Smooth muscle cell (in vitro differentiated cells): ENCODE data around the gene CLCN6. TPM values are rescaled to one million over a fixed set of nuclear protein-coding genes. Genes with fewer than 3 reads are reported as not detected.

Source experiments
- DNase-seq: peaks from one replicate; lab custom pipeline; 2025; ENCODE audit not compliant: unreplicated experiment; lab: John Stamatoyannopoulos, UW
- H2AFZ ChIP-seq: fragments of 200-600 bp; sonication (generic); 2 replicates; pipeline ENCODE4 v1.6.0; 2016; ENCODE audit warnings: antibody characterized with exemption, low read depth, mild to moderate bottlenecking
- H3F3A ChIP-seq: fragments of 200-600 bp; sonication (generic); 2 replicates; pipeline ENCODE4 v1.6.0; 2017; ENCODE audit warnings: antibody characterized with exemption, low read depth
- H3K27ac ChIP-seq: fragments of 200-600 bp; sonication (generic); 2 replicates; pipeline ENCODE4 v1.5.1; 2016; ENCODE audit warnings: low read depth, mild to moderate bottlenecking
- H3K27me3 ChIP-seq: fragments of 200-600 bp; sonication (generic); 2 replicates; pipeline ENCODE4 v1.6.1; 2016; ENCODE audit warnings: low read depth, mild to moderate bottlenecking
- H3K36me3 ChIP-seq: fragments of 200-600 bp; sonication (generic); 2 replicates; pipeline ENCODE4 v1.5.1; 2016; ENCODE audit warnings: low read depth
- H3K4me1 ChIP-seq: fragments of 200-600 bp; sonication (generic); 2 replicates; pipeline ENCODE4 v1.5.1; 2016; ENCODE audit warnings: low read depth
- H3K4me2 ChIP-seq: fragments of 200-600 bp; sonication (generic); 2 replicates; pipeline ENCODE4 v1.6.0; 2016; ENCODE audit warnings: mild to moderate bottlenecking
- H3K4me3 ChIP-seq: fragments of 200-600 bp; sonication (generic); 2 replicates; pipeline ENCODE4 v1.5.1; 2016; ENCODE audit warnings: mild to moderate bottlenecking
- H3K79me2 ChIP-seq: fragments of 200-600 bp; sonication (generic); 2 replicates; pipeline ENCODE4 v1.6.0; 2016; ENCODE audit warnings: low read depth, mild to moderate bottlenecking
- H3K9ac ChIP-seq: fragments of 200-600 bp; sonication (generic); 2 replicates; pipeline ENCODE4 v1.6.0; 2016; ENCODE audit warnings: low read depth
- H3K9me3 ChIP-seq: fragments of 200-600 bp; sonication (generic); replicated peaks from 2 replicates; pipeline ENCODE4 v1.5.1; 2016; ENCODE audit warnings: low read depth
- H4K20me1 ChIP-seq: fragments of 200-600 bp; sonication (generic); 2 replicates; pipeline ENCODE4 v1.6.0; 2016; ENCODE audit warnings: low read depth
- WGBS: methylation state at CpG from one replicate; pipeline ENCODE4 v1.1.7; 2016; ENCODE audit warnings: low lambda C conversion rate; 5-methylcytosine and 5-hydroxymethylcytosine counted together
- polyA plus RNA-seq: library from polyadenylated mRNA; unstranded; fragments of >200 nt; fragmentation: Nextera tagmentation; extraction: Ambion mirVana; gene quantifications from 2 replicates; pipeline ENCODE4 v1.2.1, GENCODE V29; 2016
- total RNA-seq: library from RNA; depleted of rRNA; stranded (reverse); fragments of >200 nt; gene quantifications from 2 replicates; pipeline ENCODE4 v1.2.3, GENCODE V29; 2014
- TF ChIP-seq, protein P1 (sequence below): fragments of 200-600 bp; sonication (generic); IDR thresholded peaks from 2 replicates; pipeline ENCODE4 v1.5.1; 2017; ENCODE audit warnings: borderline replicate concordance, mild to moderate bottlenecking, antibody characterized with exemption; ENCODE audit not compliant: insufficient read depth, poor library complexity, severe bottlenecking

The CLCN6 gene
- total and polyA plus RNA-seq, 2 experiments from 2014 or later: 9.9 to 13.6 TPM

DNA sequence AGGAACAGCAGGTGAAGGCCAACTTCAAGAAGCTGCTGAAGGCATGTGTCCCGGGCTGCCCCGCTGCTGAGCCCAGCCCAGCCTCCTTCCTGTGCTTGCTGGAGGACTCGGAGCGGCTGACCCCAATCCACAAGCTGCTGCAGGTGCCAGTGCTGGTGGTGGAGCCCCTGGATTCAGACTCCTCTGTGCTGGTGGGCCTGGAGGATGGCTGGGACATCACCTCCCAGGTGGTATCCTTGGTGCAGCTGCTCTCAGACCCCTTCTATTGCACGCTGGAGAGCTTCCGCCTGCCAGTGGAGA, 72.8 kb downstream of the CLCN6 start:
- Histone ChIP-seq H3K4me3 (no peak overlapping the region), H3K4me2 (no peak overlapping the region), H2AFZ (no peak overlapping the region), H3K79me2 (no peaks in the 10 kb centered on the region), H3K27me3 (no peaks in the 10 kb centered on the region), H4K20me1 (no peaks in the 10 kb centered on the region), H3K4me1 (no peaks in the 10 kb centered on the region), H3K27ac (no peak overlapping the region), H3K36me3 (no peaks in the 10 kb centered on the region), H3F3A (no peaks in the 10 kb centered on the region), H3K9ac (no peak overlapping the region), H3K9me3 (no peaks in the 10 kb centered on the region)
- TF ChIP-seq, protein P1, sequence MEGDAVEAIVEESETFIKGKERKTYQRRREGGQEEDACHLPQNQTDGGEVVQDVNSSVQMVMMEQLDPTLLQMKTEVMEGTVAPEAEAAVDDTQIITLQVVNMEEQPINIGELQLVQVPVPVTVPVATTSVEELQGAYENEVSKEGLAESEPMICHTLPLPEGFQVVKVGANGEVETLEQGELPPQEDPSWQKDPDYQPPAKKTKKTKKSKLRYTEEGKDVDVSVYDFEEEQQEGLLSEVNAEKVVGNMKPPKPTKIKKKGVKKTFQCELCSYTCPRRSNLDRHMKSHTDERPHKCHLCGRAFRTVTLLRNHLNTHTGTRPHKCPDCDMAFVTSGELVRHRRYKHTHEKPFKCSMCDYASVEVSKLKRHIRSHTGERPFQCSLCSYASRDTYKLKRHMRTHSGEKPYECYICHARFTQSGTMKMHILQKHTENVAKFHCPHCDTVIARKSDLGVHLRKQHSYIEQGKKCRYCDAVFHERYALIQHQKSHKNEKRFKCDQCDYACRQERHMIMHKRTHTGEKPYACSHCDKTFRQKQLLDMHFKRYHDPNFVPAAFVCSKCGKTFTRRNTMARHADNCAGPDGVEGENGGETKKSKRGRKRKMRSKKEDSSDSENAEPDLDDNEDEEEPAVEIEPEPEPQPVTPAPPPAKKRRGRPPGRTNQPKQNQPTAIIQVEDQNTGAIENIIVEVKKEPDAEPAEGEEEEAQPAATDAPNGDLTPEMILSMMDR: no peak
- DNase-seq: no peak
- 84% methylated on average over 6 of the region's 6 CpGs for WGBS

- TF ChIP-seq, protein P1: no peak
- H3F3A ChIP-seq: no peaks in the 10 kb centered on the region
- H3K27me3 ChIP-seq: no peaks in the 10 kb centered on the region
- no peak for DNase-seq
- no peaks in the 10 kb centered on the region for H3K36me3 ChIP-seq
- H2AFZ ChIP-seq: no peak overlapping the region
- H3K4me1 ChIP-seq: no peaks in the 10 kb centered on the region
- H3K27ac ChIP-seq: no peak overlapping the region
- H3K79me2 ChIP-seq: no peaks in the 10 kb centered on the region
- no peak overlapping the region for H3K4me3 ChIP-seq
- no peaks in the 10 kb centered on the region for H4K20me1 ChIP-seq
- no peak overlapping the region for H3K4me2 ChIP-seq
- H3K9me3 ChIP-seq: no peaks in the 10 kb centered on the region
- H3K9ac ChIP-seq: no peak overlapping the region
- 91% methylated on average over 28 of the region's 28 CpGs for WGBS
Measured at GRCh38 chr1:11879311-11880180, 73.6 kb downstream of the CLCN6 start.

DNA sequence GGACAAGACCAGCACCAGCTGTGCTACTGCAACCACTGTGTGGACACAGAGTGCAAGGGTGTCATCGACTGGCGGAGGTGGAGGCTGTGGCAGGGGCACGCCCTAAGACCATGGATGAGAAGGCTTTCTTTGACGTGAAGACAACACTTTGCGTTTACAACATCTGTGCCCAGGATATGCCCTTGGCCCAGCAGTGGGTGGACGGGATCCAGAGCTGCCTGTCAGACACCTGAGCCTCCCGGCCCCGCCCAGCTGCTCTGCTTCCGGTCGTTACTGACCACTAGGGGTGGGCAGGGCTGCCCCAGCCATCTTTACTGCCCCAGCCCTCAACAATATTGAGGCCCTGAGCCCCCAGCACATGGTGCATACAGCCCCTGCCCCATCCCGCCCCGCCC, 74.2 kb downstream of the CLCN6 start:
- Histone ChIP-seq H3K9ac (no peak overlapping the region), H3K27me3 (no peaks in the 10 kb centered on the region), H3F3A (no peaks in the 10 kb centered on the region), H3K4me3 (no peak overlapping the region), H3K79me2 (no peaks in the 10 kb centered on the region), H3K36me3 (no peaks in the 10 kb centered on the region), H2AFZ (no peak overlapping the region), H3K4me1 (no peaks in the 10 kb centered on the region), H3K9me3 (no peaks in the 10 kb centered on the region), H3K4me2 (no peak overlapping the region), H3K27ac (no peak overlapping the region), H4K20me1 (no peaks in the 10 kb centered on the region)
- no peak for DNase-seq
- TF ChIP-seq, protein P1: no peak
- 85% methylated on average over 12 of the region's 12 CpGs for WGBS
